GM23248 (cell line): ENCODE results near the gene GLOD4. TPM values are rescaled to one million over a fixed set of nuclear protein-coding genes. Genes with fewer than 3 reads are reported as not detected.

Experiments
- DNase-seq: peaks from one replicate; pipeline ENCODE4 v3.0.0-alpha.2; 2015
- H2AFZ ChIP-seq: fragments of 200-600 bp; sonication (generic); 2 replicates; pipeline ENCODE4 v1.6.1; 2016; ENCODE audit warnings: antibody characterized with exemption
- H3F3A ChIP-seq: fragments of 200-600 bp; sonication (generic); 2 replicates; pipeline ENCODE4 v1.6.1; 2016; ENCODE audit warnings: mild to moderate bottlenecking, antibody characterized with exemption, mixed run types; ENCODE audit not compliant: insufficient read depth
- H3K27ac ChIP-seq: fragments of 200-600 bp; sonication (generic); 2 replicates; pipeline ENCODE4 v1.5.1; 2016; ENCODE audit warnings: mild to moderate bottlenecking
- H3K27me3 ChIP-seq: fragments of 200-600 bp; sonication (generic); replicated peaks from 2 replicates; pipeline ENCODE4 v1.6.1; 2016; ENCODE audit warnings: mild to moderate bottlenecking; ENCODE audit not compliant: insufficient read depth
- H3K36me3 ChIP-seq: fragments of 200-600 bp; sonication (generic); 2 replicates; pipeline ENCODE4 v1.6.1; 2016; ENCODE audit warnings: low read depth, mild to moderate bottlenecking
- H3K4me1 ChIP-seq: fragments of 200-600 bp; sonication (generic); 2 replicates; pipeline ENCODE4 v1.6.1; 2016; ENCODE audit warnings: mild to moderate bottlenecking; ENCODE audit not compliant: insufficient read depth
- H3K4me2 ChIP-seq: fragments of 200-600 bp; sonication (generic); one replicate; pipeline ENCODE4 v1.6.1; 2016; ENCODE audit warnings: mild to moderate bottlenecking; ENCODE audit not compliant: unreplicated experiment
- H3K4me3 ChIP-seq: fragments of 200-600 bp; sonication (generic); 2 replicates; pipeline ENCODE4 v1.5.1; 2016; ENCODE audit warnings: mild to moderate bottlenecking
- H3K79me2 ChIP-seq: fragments of 200-600 bp; sonication (generic); 2 replicates; pipeline ENCODE4 v1.6.1; 2016; ENCODE audit warnings: mild to moderate bottlenecking; ENCODE audit not compliant: insufficient read depth
- H3K9ac ChIP-seq: fragments of 200-600 bp; sonication (generic); 2 replicates; pipeline ENCODE4 v1.6.1; 2016; ENCODE audit warnings: mild to moderate bottlenecking
- H3K9me2 ChIP-seq: fragments of 200-600 bp; sonication (generic); 2 replicates; pipeline ENCODE4 v1.6.1; 2016; ENCODE audit warnings: mixed run types, mild to moderate bottlenecking, moderate library complexity; ENCODE audit not compliant: insufficient read depth
- H3K9me3 ChIP-seq: fragments of 200-600 bp; sonication (generic); one replicate; pipeline ENCODE4 v1.6.1; 2017; ENCODE audit warnings: low read depth
- H4K20me1 ChIP-seq: fragments of 200-600 bp; sonication (generic); 2 replicates; pipeline ENCODE4 v1.6.0; 2016; ENCODE audit not compliant: insufficient read depth
- EZH2 ChIP-seq: fragments of 200-600 bp; sonication (generic); IDR thresholded peaks from 2 replicates; pipeline ENCODE4 v1.6.1; 2018; ENCODE audit warnings: antibody characterized with exemption, mild to moderate bottlenecking; ENCODE audit not compliant: insufficient read depth, poor library complexity, severe bottlenecking
- EZH2phosphoT487 ChIP-seq: fragments of 200-600 bp; sonication (generic); IDR thresholded peaks from 2 replicates; pipeline ENCODE4 v1.6.1; 2018; ENCODE audit warnings: antibody characterized with exemption, moderate library complexity, mild to moderate bottlenecking, low read depth; ENCODE audit not compliant: insufficient read depth
- WGBS, 2 experiments: methylation state at CpG; one replicate each; pipeline ENCODE4 v1.1.6; 2015 to 2017; ENCODE audit warnings: low lambda C conversion rate in 2 of 2, low coverage in 1 of 2; ENCODE audit errors: missing lambda C conversion rate in 2 of 2; 5-methylcytosine and 5-hydroxymethylcytosine counted together
- in situ Hi-C: fragments of 300-500 bp; cut with MboI; formaldehyde crosslinking; loops from 2 replicates; pipeline ENCODE4 v1.15.0; 2020
- polyA plus RNA-seq: library from polyadenylated mRNA; unstranded; fragments of >200 nt; fragmentation: Nextera tagmentation; extraction: Ambion mirVana; gene quantifications from 2 replicates; pipeline ENCODE4 v1.2.1, GENCODE V29; 2016
- total RNA-seq: library from RNA; depleted of rRNA; stranded (reverse); fragments of >200 nt; shearing (Covaris generic); gene quantifications from 2 replicates; pipeline ENCODE4 v1.2.3, GENCODE V29; 2014

Gene GLOD4
- total and polyA plus RNA-seq, 2 experiments from 2014 or later: 67.7 to 76.3 TPM

DNA sequence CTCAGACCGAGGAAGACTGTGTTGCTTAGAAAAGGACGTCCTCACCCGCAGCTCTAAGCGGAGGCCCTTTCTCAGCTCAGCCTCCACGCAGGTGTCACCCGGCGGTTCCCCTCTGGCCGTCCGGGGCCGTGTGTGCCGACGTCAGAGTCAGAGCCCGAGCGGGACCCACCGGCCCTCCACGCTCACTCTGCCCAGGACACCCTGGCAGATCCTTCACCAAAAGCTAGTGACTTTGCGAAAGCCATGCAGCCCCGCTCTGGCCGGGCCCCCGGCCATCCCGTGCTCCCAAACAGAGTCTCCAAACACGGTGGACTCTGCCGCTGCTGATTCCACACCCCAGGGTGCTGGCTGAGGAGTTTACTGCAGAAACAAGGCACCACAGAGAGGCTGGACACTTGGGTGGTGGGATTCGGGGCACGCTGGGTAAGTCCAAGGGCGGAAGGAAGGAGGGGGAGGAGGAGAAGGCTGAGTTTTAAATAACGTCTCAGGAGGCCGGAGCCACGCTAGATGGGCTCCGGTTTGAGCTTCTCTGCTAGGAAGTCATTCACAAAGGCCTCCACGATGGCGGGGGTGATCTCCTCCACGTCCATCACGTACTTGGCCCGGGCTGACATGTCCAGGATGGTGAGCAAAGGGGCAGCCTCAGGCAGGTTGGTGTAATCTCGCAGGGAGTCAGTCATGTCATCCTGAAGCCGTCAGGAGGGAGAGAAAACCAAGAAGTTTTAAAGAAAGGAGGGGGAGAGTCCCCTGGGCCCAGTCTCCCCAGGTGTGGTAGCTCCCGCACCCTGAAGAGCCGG is 18.6 kb upstream of the GLOD4 start:
- in situ Hi-C loops: no loop called here
- H4K20me1 ChIP-seq: no peaks in the 10 kb centered on the region
- 92 to 94% methylated on average over 36 to 39 of the region's 39 CpGs for WGBS, 2 experiments

DNA sequence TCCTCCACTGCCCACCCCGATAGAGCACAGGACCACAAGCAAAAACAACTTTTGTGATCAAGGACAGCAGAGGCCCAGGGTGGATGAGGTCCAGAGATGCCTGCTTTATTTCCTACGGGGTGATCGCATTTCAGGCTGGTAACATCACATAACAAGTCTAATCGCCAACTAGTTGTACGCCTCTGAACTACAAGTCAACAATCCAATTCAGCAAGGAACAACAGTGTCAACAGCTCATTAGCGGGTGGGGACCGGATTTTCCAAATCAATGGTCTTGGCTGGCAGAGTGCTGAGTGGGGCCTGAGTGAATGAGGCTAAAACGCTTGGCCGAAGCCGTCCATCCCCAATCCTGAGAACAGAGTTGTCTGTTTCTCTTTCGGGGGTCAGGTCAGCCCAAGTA is 17.2 kb upstream of the GLOD4 start:
- Histone ChIP-seq H2AFZ (no peak overlapping the region), H3K4me2 (no peak overlapping the region), H3K4me1 (no peaks in the 10 kb centered on the region), H3K9me2 (no peaks in the 10 kb centered on the region), H3K27ac (no peak overlapping the region), H3K36me3 (no peaks in the 10 kb centered on the region), H3K9me3 (no peaks in the 10 kb centered on the region), H3K9ac (no peak overlapping the region), H3K27me3 (no peaks in the 10 kb centered on the region), H3K79me2 (no peaks in the 10 kb centered on the region), H3F3A (no peaks in the 10 kb centered on the region), H3K4me3 (no peak overlapping the region), H4K20me1 (no peaks in the 10 kb centered on the region)
- in situ Hi-C loops: no loop called here
- DNase-seq: no peak
- WGBS, 2 experiments: 89 to 90% methylated on average over 11 of the region's 11 CpGs
- no peak for TF ChIP-seq EZH2
- no peak for TF ChIP-seq EZH2phosphoT487

More for the DNA sequence above, 18.6 kb upstream of the GLOD4 start:
- H3K79me2 ChIP-seq: no peaks in the 10 kb centered on the region
- TF ChIP-seq EZH2 (no peak), EZH2phosphoT487 (no peak)
- no peak overlapping the region for H3K9ac ChIP-seq
- no peaks in the 10 kb centered on the region for H3K9me2 ChIP-seq
- no peak overlapping the region for H2AFZ ChIP-seq
- no peaks in the 10 kb centered on the region for H3K27me3 ChIP-seq
- no peak overlapping the region for H3K27ac ChIP-seq
- no peaks in the 10 kb centered on the region for H3K36me3 ChIP-seq
- H3K9me3 ChIP-seq: no peaks in the 10 kb centered on the region
- H3F3A ChIP-seq: no peaks in the 10 kb centered on the region
- no peak for DNase-seq
- no peak overlapping the region for H3K4me3 ChIP-seq
- H3K4me1 ChIP-seq: no peaks in the 10 kb centered on the region
- H3K4me2 ChIP-seq: no peak overlapping the region

DNA sequence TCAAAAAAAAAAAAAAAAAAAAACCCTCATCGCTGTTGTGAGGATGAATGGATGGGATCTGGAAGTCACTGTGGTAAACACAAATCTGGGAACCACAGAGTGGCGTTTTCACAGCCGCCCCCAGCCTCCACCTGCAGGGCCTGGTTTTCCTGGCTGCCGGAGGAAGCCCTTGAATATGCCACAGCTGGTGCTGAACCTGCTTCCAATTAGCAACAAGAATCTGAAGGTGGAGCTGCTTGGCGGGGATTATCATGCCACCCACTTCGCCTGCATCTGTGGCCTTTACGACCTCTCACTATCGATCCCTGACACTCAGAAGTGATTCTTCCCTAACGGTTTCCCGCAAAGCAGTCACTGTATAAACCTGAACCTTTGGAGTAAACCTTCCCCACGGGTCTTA is 16.2 kb upstream of the GLOD4 start:
- Histone ChIP-seq H3K4me2 (no peak overlapping the region), H3K9me3 (no peaks in the 10 kb centered on the region), H3K27me3 (no peaks in the 10 kb centered on the region), H3K36me3 (no peaks in the 10 kb centered on the region), H4K20me1 (no peaks in the 10 kb centered on the region), H3K4me3 (no peak overlapping the region), H3K9ac (no peak overlapping the region), H3K79me2 (no peaks in the 10 kb centered on the region), H2AFZ (no peak overlapping the region), H3K4me1 (no peaks in the 10 kb centered on the region), H3F3A (no peaks in the 10 kb centered on the region), H3K27ac (no peak overlapping the region), H3K9me2 (no peaks in the 10 kb centered on the region)
- WGBS, 2 experiments: 69 to 70% methylated on average over 11 of the region's 11 CpGs
- in situ Hi-C loops: no loop called here
- no peak for DNase-seq
- TF ChIP-seq EZH2phosphoT487 (no peak), EZH2 (no peak)

DNA sequence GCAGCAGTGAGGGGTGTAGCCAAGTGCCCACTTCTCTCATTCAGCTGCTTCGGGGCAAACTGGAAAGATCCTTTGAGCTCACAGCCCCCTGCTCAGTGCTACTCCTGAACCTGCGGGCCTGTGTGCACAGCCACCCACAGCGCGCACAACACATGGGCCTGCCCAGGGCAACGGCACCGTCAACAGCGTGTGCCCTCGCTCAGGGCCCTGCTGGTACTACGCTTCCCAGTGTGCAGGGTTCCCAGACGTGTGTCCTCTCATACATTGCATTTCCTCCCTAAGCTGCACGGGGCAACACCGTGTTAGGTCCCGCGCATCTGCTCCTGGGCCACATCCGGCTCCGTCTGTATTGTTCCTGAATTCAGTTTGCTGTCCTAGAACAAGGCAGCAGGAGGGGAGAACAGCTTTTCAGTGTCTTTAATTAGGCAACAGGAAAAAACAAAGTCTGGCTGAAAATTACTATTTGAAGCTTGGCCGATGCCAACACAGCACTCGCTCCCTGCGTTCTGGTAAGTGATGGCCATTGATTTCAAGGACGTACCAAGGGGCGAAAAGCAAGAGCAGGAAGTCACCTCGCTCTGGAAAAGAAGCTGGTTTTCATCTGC is 15.3 kb upstream of the GLOD4 start:
- 85 to 86% methylated on average over 22 of the region's 22 CpGs for WGBS, 2 experiments
- Histone ChIP-seq H3F3A (no peaks in the 10 kb centered on the region), H3K9me2 (no peaks in the 10 kb centered on the region), H3K4me2 (no peak overlapping the region), H3K27me3 (no peaks in the 10 kb centered on the region), H3K27ac (no peak overlapping the region), H3K9me3 (no peaks in the 10 kb centered on the region), H3K4me1 (no peaks in the 10 kb centered on the region), H4K20me1 (no peaks in the 10 kb centered on the region), H2AFZ (no peak overlapping the region), H3K9ac (no peak overlapping the region), H3K4me3 (no peak overlapping the region), H3K79me2 (no peaks in the 10 kb centered on the region), H3K36me3 (no peaks in the 10 kb centered on the region)
- DNase-seq: no peak
- in situ Hi-C loops: no loop called here
- TF ChIP-seq EZH2: no peak
- no peak for TF ChIP-seq EZH2phosphoT487
